MM.1S (cell line): ENCODE measurements around the gene CXXC5.

ENCODE experiments used
- DNase-seq: peaks from one replicate; pipeline ENCODE4 v3.0.0-alpha.2; 2015
- H2AFZ ChIP-seq: fragments of 300-600 bp; sonication (generic); 2 replicates; pipeline ENCODE4 v1.6.0; 2016; ENCODE audit warnings: antibody characterized with exemption, low read length
- H3F3A ChIP-seq: fragments of 300-600 bp; sonication (generic); 2 replicates; pipeline ENCODE4 v1.6.1; 2016; ENCODE audit warnings: mild to moderate bottlenecking, antibody characterized with exemption, low read length, moderate library complexity, mixed read lengths; ENCODE audit not compliant: insufficient read depth
- H3K27ac ChIP-seq: fragments of 300-600 bp; sonication (generic); 2 replicates; pipeline ENCODE4 v1.5.1; 2016; ENCODE audit warnings: mild to moderate bottlenecking, low read length
- H3K27me3 ChIP-seq: fragments of 300-600 bp; sonication (generic); replicated peaks from 2 replicates; pipeline ENCODE4 v1.6.0; 2016; ENCODE audit warnings: low read length; ENCODE audit not compliant: insufficient read depth
- H3K36me3 ChIP-seq: fragments of 300-600 bp; sonication (generic); replicated peaks from 2 replicates; pipeline ENCODE4 v1.6.1; 2016; ENCODE audit warnings: mild to moderate bottlenecking, low read length, mixed read lengths; ENCODE audit not compliant: insufficient read depth
- H3K4me1 ChIP-seq: fragments of 300-600 bp; sonication (generic); 2 replicates; pipeline ENCODE4 v1.6.1; 2016; ENCODE audit warnings: low read length, mixed read lengths
- H3K4me2 ChIP-seq: fragments of 300-600 bp; sonication (generic); 2 replicates; pipeline ENCODE4 v1.6.0; 2016; ENCODE audit warnings: low read depth, low read length
- H3K4me3 ChIP-seq: fragments of 300-600 bp; sonication (generic); 2 replicates; pipeline ENCODE4 v1.5.1; 2016; ENCODE audit warnings: low read length, mixed read lengths
- H3K79me2 ChIP-seq: fragments of 300-600 bp; sonication (generic); 2 replicates; pipeline ENCODE4 v1.6.1; 2016; ENCODE audit warnings: mixed run types, low read length, mixed read lengths
- H3K9ac ChIP-seq: fragments of 300-600 bp; sonication (generic); 2 replicates; pipeline ENCODE4 v1.6.1; 2016; ENCODE audit warnings: low read length, mixed read lengths
- H3K9me2 ChIP-seq: fragments of 300-600 bp; sonication (generic); replicated peaks from 2 replicates; pipeline ENCODE4 v1.6.1; 2016; ENCODE audit warnings: mild to moderate bottlenecking, low read length, mixed read lengths; ENCODE audit not compliant: insufficient read depth
- H3K9me3 ChIP-seq: fragments of 300-600 bp; sonication (generic); replicated peaks from 2 replicates; pipeline ENCODE4 v1.6.1; 2016; ENCODE audit warnings: mild to moderate bottlenecking, low read length, mixed read lengths; ENCODE audit not compliant: insufficient read depth
- H4K20me1 ChIP-seq: fragments of 300-600 bp; sonication (generic); 2 replicates; pipeline ENCODE4 v1.6.1; 2016; ENCODE audit warnings: mild to moderate bottlenecking, low read length, moderate library complexity, mixed read lengths; ENCODE audit not compliant: insufficient read depth
- CTCF ChIP-seq: fragments of 300-600 bp; sonication (generic); IDR thresholded peaks from 2 replicates; pipeline ENCODE4 v1.5.1; 2016; ENCODE audit warnings: antibody characterized with exemption, low read length, mixed read lengths
- EZH2 ChIP-seq: fragments of 300-600 bp; sonication (generic); optimal IDR thresholded peaks from 2 replicates; pipeline ENCODE3; 2017; ENCODE audit warnings: low read depth, mild to moderate bottlenecking, antibody characterized with exemption, low read length, mixed read lengths
- EZH2phosphoT487 ChIP-seq: fragments of 300-600 bp; sonication (generic); IDR thresholded peaks from 2 replicates; pipeline ENCODE4 v1.6.1; 2018; ENCODE audit warnings: antibody characterized with exemption, low read length

The CXXC5 gene

GRCh38 chr5:139687656-139688055, 39.5 kb downstream of the CXXC5 start:
- no peaks in the 10 kb centered on the region for H3K27me3 ChIP-seq
- no peaks in the 10 kb centered on the region for H3K9me2 ChIP-seq
- no peak for DNase-seq
- no peak overlapping the region for H2AFZ ChIP-seq
- no peaks in the 10 kb centered on the region for H3K4me1 ChIP-seq
- no peaks in the 10 kb centered on the region for H4K20me1 ChIP-seq
- TF ChIP-seq CTCF (no peak), EZH2 (no peak), EZH2phosphoT487 (no peak)
- H3K4me2 ChIP-seq: no peak overlapping the region
- H3K9ac ChIP-seq: no peak overlapping the region
- no peaks in the 10 kb centered on the region for H3K79me2 ChIP-seq
- H3K4me3 ChIP-seq: no peak overlapping the region
- H3K9me3 ChIP-seq: no peaks in the 10 kb centered on the region
- no peak overlapping the region for H3K27ac ChIP-seq
- no peaks in the 10 kb centered on the region for H3F3A ChIP-seq
- H3K36me3 ChIP-seq: peaks cover 5% of the 10 kb centered on the region

GRCh38 chr5:139688088-139688702, 40.0 kb downstream of the CXXC5 start:
- Histone ChIP-seq H3K4me3 (no peak overlapping the region), H3F3A (no peaks in the 10 kb centered on the region), H3K27me3 (no peaks in the 10 kb centered on the region), H3K4me1 (no peaks in the 10 kb centered on the region), H3K9me3 (no peaks in the 10 kb centered on the region), H2AFZ (no peak overlapping the region), H3K9me2 (no peaks in the 10 kb centered on the region), H3K36me3 (peaks cover 4% of the 10 kb centered on the region), H3K79me2 (no peaks in the 10 kb centered on the region), H4K20me1 (no peaks in the 10 kb centered on the region), H3K4me2 (no peak overlapping the region), H3K27ac (no peak overlapping the region), H3K9ac (no peak overlapping the region)
- no peak for TF ChIP-seq CTCF
- no peak for TF ChIP-seq EZH2
- TF ChIP-seq EZH2phosphoT487: no peak
- no peak for DNase-seq

- Histone ChIP-seq H3F3A (no peaks in the 10 kb centered on the region), H4K20me1 (no peaks in the 10 kb centered on the region), H3K79me2 (no peaks in the 10 kb centered on the region), H3K9ac (no peak overlapping the region), H3K27ac (no peak overlapping the region), H3K4me2 (no peak overlapping the region), H3K4me1 (no peaks in the 10 kb centered on the region), H3K27me3 (no peaks in the 10 kb centered on the region), H3K9me2 (no peaks in the 10 kb centered on the region), H3K36me3 (no peaks in the 10 kb centered on the region), H3K4me3 (no peak overlapping the region), H2AFZ (no peak overlapping the region), H3K9me3 (no peaks in the 10 kb centered on the region)
- no peak for DNase-seq
- no peak for TF ChIP-seq EZH2phosphoT487
- no peak for TF ChIP-seq EZH2
- no peak for TF ChIP-seq CTCF
These were observed 40.7 kb downstream of the CXXC5 start for GRCh38 chr5:139688751-139689372.
